CD4-positive, alpha-beta T cell treated with Interleukin-4 for 1 hour (primary cell): ENCODE results near the gene CYSTM1.

Experiments used
- DNase-seq, 2 donors: peaks; one replicate each; pipeline ENCODE4 v3.0.0-alpha.2; 2020 to 2022

Gene CYSTM1

DNA sequence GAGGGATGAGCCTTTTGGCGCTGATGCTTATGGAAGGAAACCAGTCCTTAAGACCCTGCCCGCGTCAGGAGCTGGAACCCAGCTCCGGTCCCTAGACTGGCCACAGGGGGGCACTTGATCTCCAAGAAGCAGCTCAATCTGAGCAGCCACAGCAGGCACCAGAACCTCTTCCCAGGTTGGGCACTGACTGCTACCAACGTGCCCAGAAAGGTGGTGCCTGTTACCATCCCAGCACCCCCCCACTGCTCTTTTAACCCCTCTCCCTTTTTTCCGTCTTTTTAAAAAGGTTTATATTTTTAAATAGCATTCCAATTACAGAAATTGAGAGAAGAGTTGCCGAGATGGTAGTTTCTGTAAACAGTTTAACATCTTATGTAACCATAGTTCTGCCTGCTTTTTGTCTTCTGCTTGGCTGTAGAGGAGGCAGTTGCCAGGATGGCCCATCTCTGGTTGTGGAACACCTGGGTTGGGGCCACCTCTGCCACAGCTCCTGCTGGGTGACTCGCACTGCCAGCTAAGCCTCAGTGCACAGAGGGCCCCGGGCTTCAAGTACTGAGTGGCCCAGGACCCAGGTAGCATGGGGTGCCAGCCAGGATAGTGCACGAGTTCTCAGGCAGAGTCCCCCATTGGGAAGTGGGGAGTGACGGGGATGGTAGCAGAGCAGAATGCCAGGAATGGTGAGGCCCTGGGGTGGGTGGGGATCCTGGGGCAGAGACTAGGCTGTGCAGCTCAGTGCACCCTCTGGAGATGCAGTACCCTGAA lies 65.1 kb downstream of the CYSTM1 start:
- peak; percentile 55 to 62 for DNase-seq

DNA sequence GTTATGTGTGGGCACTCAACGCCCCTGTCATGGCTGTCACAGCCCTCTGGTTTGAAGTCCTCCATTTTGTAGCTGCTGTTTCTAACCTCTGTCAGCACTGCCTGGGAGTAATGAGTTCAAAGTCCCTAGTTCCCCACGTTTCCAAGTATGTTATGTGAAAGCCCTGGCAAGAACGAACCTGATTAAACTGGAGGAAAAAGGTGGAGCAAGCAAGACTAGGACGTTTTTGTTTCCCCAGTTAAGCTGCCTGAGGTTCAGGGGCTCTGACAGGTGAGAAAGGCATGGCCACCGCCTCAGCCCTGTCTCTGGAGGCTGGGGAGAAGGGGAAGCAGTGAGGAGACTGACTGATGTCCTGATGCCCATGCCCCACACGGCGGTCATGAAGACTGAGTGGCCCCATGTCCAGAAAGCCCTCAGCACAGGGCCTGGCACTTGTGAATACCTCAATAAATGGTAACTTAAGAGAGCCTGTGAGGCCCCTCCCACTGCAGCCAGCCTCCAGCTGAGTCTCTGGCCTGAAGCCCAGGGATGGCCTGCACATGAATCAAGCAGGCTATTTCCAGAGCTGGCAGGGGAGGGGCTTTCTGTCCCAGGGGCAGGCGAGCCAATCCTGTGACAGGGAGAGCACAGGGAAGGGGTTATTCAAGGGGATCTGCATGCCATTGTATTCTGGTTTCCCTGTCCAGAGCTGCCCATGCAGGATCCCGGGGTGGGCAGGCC lies 66.2 kb downstream of the CYSTM1 start:
- no peak for DNase-seq

DNA sequence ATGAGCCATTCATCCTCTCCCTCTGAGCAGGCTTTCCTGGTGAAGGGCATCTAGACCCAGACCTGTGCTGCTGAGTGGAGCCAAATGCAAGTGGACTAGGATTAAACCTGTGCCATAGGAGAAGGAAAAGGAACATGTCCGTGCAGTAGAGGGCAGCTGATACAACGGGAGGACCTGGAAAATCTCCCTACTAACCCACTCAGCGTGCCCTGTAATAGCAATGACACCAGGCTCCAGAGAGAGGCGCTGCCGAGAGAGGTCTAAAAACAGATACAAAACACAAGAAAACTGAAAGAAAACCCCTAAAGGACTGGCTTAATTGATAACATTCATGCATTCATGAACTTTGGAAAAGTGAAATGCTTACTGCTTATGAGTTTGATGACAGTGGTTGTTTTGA lies 67.1 kb downstream of the CYSTM1 start:
- DNase-seq, result no peak

DNA sequence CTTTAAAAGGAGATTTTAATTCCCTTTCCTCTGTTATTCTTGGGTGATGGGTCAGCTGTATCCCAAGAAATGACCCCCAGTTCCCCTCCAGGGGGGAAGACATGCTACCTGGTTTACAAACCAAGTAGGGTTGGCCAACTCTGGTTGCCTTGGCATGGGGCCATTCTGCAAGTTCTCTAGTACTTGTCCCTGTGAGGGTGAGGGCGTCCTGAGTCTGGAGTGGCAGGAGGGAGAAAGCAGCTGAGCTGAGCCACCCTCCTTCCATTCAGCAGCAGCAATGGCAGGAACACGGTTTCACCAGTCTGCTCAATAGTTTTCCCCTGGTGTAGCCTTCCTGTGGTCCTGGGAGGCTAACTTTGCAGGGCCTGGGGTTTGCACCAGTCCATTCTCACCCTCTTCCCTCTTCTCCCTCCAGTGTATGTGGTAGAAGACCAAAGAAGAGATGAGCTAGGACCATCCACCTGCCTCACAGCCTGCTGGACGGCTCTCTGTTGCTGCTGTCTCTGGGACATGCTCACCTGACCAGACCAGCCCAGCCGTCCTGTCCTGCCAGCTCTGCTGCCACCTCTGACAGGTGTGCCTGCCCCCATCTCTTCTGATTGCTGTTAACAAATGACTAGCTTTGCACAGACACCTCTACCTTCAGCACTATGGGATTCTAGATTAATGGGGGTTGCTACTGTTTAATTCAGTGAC lies 68.0 kb downstream of the CYSTM1 start:
- DNase-seq, result no peak

DNA sequence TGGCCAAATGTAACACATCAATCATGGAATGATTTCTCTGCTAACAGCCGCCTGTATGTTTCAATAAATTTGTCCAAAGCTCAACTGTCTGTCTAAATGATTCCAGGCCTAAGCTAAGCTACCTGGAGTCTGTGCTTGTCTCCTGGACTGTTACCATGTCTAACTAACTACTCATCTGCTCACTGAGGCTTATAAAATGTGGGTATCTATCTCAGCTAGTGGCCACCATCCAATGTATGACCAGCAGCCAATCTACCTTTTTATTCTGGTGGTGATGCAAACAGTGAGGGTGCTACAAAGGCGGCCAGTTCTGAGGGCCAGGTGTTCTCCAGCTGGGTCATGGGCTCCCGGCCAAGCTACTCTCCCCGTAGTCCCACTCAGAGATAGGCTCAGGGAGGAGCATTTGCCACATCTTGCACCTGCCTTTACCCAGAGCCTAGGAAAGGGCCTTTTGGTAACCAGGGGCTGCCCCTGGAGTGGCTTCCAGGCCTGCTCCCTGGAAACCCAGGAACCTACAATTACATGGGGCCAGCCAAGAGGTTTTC lies 68.8 kb downstream of the CYSTM1 start:
- DNase-seq, result no peak

DNA sequence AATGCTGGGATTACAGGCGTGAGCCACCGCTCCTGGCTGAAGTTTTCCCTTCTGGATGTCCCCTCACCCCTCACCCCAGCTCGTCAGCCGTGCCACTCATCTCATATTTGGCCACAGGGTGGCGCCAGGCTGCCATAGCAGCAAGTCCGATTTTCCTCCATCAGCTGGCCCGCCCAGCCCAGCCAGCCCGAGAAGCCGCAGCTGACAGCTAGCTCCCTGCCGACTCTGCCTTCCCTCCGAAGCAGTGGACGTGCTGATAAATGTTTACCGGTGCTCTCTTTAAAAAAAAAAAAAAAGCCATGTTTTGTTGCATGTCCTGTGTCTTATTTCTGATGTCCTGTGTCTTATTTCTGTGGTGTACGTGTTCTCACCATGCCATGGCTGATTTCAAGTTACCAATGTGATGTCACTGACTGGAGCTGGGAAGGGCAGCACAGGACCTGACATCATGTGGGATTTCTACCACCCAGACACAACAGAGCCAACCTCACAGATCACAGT lies 69.6 kb downstream of the CYSTM1 start:
- peak; percentile 78 to 83 for DNase-seq

DNA sequence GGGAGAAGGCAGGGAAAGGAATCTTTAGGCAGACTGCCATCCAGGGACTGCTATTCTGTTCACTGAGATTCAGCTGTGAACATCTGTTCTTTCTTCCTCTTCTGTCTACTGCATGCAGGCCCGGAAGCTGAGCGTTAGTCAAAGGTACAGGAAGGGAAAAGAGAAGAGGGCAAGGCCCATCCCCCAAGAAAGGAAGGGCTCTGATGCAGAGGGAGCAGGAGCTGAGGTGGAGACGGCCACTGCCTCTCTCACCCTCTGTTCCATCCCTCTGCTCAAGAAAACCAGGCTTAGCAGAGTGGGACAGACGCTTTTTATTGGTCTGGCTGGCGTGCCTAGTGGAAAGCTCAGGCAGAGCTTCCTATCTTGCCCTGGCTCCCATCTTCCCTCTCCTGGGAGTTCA lies 70.4 kb downstream of the CYSTM1 start:
- peak in 1 of 2 donors; percentile 46 for DNase-seq

DNA sequence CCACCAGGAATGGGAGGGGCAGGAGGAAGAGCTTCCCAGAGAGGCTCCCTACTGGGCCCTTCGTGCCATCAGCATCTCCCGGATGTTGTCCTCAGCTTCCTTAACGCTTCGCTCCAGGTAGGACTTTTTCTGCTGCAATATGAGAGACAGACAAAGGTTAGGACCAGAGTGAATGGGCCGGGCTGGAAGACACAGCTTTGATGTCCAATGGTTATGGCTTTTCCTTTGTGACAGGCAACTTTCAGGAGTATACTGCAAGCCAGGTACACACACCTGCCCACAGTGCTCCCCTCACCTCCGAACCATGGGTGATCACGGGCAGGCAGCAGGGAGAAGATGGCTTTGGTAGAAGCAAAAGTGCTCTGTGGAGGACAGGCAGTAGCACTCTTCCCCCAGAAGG lies 70.9 kb downstream of the CYSTM1 start:
- DNase-seq, result no peak

DNA sequence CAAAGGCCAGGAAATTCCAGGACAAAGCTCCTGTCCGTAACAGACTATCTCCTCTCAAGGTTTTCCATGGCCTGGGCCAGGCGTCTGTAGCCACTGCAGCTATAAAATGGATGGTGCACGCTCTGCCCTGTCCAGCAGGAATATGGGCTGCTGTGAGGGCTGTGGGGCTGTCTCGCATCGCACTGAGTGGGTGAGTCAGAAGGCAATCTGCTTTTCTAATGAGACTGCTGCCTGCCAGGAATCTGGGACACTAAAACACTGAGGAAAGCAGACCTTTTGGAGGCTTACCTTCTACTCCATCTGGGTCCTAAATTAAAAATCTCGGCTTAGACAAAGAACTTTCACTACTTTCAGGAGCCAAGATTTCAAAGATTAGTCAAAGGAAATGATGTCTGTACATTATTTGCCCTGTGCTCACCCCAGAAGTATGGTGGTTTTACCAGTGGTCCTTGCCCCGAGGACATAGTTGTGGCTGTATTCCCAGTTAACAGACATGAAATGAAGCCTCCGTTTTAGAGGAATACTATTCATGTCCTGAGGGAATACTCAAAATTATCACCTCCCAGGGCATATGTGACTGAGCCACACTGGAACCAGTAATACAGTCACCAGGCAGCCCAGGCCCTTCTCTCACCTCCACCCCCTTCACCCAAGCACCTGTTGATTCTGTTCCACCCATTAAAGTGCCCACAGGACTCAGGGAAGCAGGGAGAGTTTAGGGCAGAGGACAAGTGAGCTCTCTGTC lies 71.6 kb downstream of the CYSTM1 start:
- DNase-seq, result no peak

DNA sequence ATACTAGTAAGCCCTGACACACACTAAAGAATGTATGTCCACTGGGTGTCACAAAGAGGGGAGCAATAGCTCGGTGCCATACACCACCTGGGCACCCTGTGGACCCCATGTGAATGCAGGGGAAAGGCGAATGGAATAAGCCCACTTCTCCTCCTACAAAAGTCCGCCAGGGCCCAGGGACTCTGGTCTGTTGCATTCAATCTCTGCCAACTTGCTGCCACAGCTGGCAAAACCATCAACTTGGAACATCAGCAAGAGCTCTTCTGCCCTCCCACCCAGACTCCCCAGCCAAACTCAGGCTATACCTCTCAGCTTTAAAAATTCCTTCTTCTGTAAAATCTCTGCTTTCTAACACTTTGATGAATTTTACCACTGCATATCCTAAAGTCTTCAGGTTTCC lies 73.4 kb downstream of the CYSTM1 start:
- no peak for DNase-seq

DNA sequence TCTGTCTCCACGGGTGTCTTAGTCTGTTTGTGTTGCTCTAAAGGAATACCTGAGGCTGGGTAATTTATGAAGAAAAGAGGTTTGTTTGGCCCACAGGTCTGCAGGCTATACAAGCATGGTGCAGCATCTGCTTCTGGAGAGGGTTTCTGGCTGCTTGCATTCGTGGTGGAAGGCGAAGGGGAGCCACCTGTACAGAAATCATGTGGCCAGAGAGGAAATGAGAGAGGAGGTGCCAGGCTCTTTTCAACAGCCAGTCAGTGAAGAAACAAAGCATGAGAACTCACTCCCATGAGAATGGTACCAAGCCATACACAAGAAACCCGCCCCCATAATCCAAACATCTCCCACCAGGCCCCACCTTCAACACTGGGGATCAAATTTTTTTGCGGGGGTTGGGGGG lies 74.5 kb downstream of the CYSTM1 start:
- no peak for DNase-seq

DNA sequence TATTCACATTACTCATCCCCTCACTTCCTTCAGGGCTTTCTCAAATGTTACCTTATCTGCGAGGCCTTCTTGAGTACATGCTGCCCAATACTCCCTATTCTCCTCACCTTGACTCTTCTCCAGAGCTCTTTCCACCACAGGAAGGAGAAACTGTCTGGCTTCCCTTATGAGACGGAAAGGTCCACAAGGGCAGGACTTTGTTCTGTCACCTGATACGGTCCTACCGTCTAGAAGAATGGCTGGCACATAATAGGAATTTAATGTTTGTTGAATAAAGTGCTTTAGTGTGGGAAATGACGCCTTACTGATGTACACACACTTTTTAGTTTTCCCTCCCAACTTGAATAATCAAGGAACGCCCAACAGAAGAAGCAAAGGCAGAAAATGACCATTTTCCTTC lies 75.4 kb downstream of the CYSTM1 start:
- no peak for DNase-seq

DNA sequence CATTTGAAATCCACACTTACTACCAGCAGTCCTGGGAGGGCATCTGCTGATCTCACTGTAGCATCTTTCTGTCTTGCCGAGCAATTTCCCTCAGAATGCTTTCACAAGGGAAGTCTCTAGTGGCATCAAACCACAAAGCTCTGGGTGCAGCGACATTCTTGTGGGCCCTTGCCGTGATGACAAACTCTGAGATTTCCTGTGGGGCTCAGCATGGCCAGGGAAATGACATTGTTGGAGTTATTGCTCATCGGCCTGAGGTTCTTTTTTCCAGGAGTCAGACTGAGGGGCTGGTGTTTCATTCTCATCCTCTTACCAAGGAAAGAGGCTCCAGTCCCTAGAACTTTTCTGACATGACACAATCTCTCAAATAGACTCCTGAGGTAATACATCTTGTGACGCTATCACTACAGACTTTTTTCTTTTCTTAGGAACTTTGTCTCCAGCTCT lies 76.6 kb downstream of the CYSTM1 start:
- peak; percentile 75 to 83 for DNase-seq

DNA sequence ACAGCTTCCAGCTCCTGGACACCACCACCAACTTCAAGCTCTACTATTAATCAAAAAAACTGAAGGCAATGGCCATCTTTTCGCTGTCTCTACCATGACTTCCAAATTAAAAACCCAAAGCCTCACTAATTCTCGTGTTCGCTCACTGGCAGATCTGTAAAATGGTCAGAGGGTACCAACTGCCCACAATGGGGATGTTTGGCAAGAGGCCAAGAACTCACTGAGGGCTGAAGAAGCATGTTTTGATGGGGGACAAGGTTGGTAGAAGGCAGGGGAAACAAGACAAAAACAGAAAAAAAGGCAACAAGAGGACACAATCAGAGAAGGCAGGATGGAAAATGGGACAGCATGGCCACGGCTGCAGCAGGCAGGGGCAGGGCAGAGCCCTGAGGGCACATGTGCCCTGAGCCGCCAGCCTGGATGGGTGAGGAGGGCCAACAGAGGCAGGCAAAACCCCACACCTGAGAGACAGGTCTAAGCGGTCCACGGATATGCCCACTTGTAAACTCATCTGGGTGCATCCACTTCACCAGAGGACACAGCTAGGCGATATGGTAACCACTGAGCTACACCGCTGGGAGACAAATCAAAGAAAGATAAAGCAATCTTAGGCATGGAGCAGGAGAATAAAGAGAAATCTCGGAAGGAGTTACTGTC lies 77.6 kb downstream of the CYSTM1 start:
- no peak for DNase-seq

DNA sequence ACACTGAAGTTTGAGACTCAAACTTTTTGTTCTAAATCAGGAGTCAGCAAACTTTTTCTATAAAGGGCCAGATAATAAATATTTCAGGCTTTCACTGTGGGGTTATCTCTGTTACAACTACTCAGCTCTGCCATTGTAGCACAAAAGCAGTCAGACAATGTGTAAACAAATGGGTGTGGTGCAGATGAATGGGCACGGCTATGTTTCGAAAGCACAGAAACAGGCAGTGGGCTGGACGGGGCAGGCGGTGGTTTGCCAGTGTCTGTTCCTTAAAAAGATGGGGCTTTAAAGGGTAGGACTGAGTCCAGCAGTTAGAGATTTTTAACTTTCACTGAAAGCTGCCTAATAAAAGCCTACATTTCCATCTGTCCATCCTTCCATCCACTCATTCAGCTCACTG lies 79.0 kb downstream of the CYSTM1 start:
- DNase-seq, result peak; percentile 31 to 66

DNA sequence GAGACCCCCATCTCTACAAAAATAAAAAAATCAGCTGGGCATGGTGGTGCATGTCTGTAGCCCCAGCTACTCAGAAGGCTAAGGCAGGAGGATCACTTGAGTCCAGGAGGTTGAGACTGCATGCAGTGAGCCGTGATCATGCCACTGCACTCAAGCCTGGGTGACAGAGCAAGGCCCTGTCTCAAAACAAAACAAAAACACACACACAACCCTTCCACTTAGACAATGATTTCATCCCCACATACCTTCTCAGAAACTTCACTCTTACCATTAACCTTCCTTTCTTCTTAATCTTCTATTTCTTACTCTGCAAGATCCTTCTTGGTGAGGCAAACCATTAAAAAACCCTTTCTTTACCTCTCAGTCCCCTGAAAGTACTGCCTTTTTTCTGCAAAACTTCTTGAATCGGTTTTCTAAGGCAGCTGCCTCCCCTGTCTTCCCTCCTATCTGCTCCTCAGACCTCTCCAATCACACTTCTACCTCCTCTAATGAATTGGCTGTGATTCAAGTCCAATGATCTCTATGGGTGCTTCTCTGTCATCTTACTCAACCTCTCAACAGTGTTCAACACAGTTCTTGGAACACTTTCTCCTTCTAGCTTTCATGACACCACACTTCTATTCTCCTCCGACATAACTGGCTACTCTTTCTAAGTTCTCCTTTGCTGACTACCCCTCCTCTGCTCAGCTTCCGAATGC lies 80.6 kb downstream of the CYSTM1 start:
- no peak for DNase-seq

DNA sequence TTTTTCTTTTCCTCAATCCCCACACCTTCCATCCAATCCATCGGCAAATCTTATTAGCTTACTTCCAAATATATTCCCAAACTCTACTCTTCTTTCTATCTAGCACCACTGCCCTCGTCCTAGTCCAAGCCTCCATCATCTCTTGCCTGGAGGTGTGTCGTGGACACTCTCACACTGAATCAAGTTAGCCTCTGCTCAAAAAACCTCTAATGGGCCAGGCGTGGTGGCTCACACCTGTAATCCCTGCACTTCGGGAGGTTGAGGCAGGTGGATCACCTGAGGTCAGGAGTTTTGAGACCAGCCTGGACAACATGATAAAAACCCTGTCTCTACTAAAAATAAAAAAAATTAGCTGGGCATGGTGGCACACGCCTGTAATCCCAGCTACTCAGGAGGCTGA lies 81.7 kb downstream of the CYSTM1 start:
- DNase-seq, result no peak

DNA sequence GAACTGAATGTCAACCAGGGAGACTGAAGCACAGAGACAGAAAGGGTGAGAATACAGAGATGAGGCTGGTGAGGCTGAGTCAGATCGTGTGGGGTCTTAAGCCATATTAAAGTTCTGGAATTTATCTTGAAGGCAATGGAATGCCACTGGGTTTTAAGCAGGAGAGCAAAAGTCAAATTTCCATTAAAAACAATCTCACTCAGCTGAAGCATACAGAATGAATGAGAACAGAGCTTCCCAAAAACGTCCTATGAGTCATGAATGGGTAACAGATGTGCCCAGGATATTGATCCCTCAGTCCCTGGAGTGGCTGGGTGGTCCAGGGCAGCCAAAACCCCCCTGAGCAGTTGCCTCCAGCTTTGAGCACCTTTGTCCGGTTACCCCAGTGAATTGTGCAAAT lies 83.0 kb downstream of the CYSTM1 start:
- no peak for DNase-seq

DNA sequence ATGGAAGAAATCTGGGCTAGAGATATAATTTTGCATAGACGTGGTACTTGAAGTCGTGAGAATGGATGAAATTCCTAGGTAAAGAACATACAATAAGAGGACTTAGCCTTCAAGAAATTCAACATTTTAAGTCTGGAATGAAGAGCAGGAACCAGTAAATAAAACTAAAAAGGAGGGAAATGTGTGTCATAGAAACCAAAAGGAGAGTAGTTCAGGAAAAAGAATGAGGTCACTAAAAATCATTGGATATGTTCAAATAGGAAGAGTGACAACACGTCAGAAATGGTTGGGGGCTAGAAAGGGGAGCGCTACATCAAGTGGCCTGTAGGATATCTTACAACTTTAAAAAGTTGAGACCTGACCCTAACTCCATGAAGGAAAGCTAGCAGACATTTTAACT lies 83.9 kb downstream of the CYSTM1 start:
- no peak for DNase-seq

DNA sequence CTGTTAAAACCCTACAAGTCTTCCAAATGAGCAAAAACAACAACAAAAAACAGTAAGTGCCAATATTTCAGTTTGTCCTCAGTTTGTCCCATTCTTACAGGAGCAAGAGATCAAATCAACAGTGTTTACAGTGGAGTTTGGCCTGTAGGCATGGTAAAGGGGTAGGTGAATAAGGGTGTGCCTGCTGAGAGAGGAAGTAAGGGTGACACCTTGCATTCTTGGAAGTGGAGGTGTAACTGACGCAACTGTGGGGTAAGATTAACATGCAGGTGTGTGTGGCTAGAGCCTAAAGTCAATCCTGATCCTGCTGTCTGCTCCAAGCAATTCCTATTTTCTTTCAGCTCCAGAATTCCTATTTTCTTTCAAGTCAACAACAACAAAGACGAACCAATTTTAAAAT lies 84.5 kb downstream of the CYSTM1 start:
- peak; percentile 31 to 80 for DNase-seq

DNA sequence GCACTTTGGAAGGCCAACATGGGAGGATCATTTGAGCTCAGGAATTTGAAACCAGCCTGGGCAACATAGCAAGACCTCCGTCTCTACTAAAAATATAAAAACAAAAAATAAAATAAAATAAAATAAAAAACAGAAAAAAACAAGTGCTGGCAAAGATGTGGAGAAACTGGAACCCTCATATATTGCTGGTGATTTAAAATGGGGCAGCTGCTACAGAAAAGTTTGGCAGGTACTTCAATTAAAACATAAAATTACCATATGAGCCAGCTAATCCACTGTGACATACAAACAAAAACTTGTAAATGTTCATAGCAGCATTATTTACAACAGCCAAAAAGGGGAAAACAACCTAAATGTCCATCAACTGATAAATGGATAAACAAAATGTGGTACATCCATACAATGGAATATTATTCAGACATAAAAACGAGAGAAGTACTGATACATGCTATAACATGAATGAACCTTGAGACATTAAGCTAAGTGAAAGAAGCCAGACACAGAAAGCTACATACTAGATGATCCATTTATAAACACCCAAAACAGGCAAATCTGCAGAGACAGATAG lies 85.2 kb downstream of the CYSTM1 start:
- DNase-seq, result no peak
